Stimulated activated CD4-positive, alpha-beta T cell treated with anti-CD3 and anti-CD28 coated beads, TNF-alpha, amount 100 ng/mL, for 48 hours (primary cell): ENCODE data around the gene VWA8.

Experiments used
- DNase-seq, 3 donors: peaks; one replicate each; pipeline ENCODE4 v3.0.0-alpha.2; 2020; ENCODE audit warnings: low read depth in 3 of 3

VWA8 gene

DNA sequence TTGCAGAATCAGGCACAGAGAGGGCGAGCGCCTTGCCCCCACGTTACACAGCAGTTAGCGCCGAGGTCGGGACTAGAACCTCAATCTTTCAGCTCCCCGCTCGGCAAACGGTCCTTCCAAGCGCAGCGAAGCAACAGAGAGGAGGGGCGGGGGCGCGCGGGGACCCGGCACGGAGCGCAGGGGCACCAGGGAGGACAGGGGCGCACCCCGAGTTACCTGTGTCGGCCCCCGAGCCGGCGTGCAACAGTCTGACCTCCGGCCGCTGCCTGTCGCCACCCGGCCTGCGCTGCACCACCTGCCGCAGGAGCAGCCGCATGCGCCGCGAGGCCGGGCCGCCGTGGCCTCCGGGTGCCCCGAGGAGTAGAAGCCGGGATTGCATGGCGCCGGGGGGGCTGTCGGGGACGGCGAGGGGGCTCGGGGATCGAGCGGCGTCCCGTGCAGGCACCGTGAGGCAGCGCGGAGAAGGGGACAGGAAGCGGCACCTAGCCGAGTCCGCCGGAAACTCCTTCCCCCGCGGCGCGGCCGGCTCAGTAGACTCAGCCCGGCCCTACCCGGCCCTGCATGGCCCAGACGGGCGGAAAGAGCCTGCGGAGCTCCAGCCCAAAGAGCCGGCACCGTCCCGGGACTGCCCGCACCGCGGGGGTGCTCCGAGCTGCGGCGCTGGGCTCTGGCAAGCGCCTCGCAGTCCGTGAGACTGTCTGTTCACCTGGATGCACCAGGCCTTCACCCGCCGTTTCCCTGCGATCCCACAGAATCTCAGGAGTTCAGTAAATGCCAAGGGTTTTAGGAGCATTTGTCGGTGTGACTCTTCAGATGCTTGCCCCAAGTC lies at the start of gene VWA8:
TSS of gene VWA8 (minus strand) at position 473 of the 829 bp plus-strand sequence. CDS start at position 379, 94 bp downstream.
- DNase-seq = peak; percentile 66 to 81 (median 77)

DNA sequence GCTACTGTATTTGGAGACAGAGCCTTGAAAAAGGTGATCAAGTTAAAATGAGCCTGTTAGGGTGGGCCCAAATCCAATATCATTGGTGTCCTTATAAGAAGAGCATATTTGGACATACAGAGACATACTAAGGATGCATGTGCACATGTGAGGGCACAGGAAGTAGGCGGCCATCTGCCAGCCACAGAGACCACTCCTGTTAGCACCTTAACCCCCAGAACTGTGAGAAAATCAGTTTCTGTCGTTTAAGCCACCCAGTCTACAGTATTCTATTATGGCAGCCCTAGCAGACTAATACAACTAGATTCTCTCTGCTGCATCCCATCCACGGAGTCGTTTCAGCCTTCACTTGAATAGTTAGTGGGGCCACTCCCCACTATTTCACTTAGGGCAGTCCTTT lies 48.1 kb upstream of the VWA8 start:
- no peak for DNase-seq

DNA sequence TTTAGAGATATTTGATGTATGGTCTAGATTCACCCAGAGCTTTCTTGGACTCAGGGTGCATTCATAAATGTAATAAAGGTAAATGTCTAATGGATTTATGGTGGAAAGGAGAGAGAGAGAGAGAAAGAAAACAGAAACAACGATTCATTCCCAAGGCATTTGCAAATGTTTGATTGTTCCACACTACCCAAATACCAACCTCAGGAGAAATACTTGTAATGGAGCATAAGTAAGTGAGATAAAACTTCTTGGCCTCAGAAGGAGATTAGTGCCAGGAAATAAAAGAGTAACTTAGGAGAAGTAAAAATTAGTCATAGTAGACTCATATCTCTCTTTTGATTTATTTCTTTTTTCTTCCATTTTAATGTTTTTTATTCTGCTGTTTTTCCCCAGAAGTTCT lies 46.9 kb upstream of the VWA8 start:
- no peak for DNase-seq

DNA sequence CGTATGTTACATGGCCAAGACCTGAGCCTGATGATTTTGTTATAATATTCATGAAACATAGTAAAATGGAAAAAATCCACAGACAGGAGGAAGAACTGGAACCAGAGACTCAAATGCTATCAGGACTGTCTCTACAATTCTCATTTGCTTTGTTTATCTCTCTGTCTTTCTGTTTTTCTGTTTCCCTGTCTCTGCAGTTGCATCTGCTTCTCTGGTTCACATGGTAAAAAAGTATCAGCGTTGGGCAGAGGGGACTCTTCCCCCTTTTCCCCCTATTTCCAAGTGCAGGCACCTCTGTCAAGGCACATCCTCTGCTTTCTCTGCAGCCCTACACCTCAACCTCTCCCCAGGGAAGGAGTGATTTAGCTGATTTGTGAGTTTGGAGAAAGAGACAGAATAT lies 41.2 kb upstream of the VWA8 start:
- DNase-seq = no peak

DNA sequence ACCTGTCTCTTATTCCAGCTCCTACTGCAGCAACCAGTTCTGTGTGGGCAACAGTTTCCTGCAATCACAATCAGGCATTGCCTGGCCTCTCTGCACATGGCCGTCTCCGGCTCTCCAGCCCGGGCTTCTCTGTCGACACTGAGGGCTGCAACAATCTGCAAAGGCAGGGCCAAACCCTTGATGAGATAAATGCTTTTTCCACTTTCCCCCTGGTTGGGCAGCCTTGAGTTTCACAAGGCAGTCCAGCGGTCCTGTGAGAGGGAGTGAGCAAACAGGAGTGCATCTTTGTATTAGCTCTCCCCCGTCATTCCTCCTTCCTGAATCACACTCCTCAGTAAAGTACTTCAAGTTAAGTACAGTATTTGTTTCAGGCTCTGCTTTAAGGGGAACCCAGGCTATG lies 40.7 kb upstream of the VWA8 start:
- DNase-seq = no peak

DNA sequence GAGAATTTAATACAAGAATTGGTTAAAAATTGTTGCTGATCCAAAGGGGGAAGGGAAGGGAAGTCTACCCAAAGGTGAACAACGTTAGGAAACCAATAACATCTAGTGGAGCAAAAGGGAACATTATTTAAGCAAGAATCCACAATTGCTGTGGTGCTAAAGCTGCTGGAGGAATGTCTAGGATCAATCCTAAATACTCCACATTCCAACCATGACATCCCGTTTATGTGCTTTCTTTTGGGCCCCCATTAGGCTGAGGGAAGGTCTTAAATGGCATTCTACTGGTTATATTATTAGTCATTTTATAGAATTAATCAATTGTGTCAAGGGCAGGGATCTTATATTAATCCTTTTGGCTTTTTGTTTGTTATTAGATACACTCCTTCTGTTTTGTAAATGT lies 39.9 kb upstream of the VWA8 start:
- no peak for DNase-seq

DNA sequence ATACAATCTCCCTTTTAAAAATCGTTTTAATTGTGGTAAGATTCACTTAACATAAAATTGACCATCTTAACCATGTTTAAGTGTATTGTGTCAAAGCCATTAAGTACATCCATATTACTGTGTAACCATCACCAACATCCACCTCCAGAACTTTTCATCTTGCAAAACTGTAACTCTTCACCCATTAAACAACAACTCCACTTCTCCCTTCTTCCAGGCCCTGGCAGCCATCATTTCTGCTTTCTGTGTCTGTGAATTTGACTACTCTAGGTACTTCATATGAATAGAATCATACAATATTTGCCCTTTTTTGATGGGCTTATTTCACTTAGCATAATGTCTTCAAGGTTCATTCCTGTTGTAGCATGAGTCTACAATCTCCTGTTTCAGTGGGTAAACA lies 36.5 kb upstream of the VWA8 start:
- DNase-seq = no peak

DNA sequence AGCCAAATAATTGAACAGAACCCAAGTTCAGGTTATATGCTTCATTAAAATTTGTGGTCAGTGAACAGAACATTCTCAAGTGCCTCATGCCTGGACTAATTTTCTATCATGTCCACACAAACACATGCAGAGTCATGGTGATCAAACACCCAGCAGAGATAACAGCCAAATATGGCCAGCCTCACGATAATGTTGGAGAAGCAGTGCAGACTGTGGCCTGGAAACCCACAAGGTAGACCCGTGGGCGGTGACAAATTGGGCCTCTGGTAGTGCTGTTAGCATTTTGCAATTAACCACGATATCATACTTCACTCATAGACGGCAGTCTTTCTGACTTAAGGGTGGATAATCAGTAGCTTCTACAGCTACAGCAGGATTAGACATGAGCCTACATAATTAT lies 35.0 kb upstream of the VWA8 start:
- peak in 2 of 3 donors; percentile 29 to 31 for DNase-seq

DNA sequence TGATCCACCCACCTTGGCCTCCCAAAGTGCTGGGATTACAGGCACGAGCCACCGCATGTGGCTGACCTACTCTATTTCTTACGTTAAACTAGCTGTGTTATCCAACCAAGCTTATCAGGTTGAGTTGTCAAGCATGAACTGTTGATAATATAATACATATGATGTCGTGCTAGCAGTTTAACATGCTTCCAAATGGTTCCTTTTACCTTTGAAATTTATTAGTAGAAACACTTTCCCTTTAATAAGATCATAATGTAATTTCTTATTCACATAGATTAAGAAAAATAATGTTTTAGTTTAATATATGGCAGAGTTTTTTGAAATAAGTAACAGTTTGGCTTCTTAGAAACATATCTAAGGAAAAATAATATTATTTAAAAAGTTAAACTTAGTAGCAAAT lies 34.4 kb upstream of the VWA8 start:
- no peak for DNase-seq

DNA sequence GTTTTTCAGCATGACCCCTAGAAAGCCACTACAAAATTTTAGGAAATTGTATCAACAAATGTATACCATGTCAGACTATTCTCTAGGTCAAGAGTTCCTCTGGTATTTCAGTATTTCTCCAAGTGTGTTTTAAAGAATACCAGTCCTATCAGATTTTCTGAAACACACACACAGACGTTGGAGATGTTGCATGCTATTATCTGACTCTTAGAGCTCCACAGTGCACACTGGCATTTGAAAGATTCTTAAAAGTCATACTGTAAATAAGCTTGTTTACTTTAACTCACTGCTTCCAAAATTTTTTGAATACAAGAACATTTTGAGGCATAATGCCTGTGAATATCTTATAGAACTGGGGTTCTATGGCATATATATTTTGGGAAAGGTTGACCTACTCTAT lies 33.8 kb upstream of the VWA8 start:
- DNase-seq = no peak

DNA sequence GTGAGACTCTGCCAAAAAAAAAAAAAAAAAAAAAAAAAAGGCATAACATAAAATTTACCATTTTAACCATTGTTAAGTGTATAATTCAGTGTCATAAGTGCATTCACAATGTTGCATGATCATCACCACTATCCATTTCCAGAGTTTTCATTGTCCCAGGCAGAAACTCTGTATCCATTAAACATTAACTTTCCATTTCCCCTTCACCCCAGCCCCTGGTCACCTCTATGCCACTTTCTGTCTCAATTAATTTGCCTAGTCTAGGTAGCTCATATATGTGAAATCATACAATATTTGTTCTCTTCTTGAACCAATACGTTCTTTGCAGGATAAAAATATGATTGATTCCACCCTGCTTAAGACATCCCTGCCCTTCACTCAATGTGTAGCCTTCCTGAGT lies 31.0 kb upstream of the VWA8 start:
- DNase-seq = no peak

DNA sequence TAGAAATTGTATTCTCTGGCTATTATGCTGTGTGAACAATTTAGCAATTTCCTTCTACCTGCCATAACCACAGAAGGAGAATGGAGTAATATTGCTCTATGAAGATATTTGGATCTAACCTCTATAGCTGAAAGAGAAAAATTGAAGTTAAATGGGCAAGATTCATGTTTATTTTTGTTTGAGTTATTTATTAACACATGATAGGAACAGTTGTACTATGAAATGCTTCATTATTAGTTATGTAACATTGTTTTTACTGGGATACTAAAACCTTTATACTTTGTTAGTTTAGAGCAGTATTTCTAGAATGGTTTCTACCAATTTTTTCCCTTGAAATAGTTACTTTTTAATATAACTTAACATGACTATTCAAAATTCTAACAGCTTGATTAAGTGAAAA lies 27.3 kb upstream of the VWA8 start:
- no peak for DNase-seq

DNA sequence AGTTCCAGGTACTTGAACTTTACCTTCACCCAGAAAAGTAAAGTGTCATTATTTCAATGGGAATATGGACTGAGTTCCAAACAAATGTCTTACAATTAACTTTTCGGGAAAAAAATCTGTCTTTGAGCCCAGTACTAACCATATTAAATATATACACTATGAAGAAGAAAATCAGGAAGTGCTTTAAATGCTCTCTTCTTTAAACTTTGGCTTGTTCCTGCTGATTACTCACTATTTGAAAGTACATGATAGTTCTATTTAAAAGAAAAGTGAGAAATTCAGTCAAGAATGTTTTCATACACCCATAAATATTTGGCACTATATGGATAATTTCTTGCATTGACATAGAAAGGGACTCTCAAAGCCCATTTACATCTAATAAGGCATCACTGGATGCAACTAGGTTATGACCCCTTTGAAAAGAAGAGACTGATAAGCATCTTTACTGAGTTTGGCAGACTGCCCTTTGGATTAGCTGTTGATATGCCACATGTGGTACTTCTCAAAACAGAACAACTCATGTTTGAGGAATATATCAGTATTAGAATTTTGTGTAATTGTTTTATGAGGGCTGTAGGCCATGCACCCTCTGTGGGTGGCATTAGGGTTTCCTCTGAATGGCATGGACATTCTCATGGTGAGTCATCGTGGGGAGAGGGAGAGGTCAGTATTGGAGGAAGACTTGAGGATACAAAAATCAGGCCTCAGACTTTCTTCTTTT lies 25.0 kb upstream of the VWA8 start:
- no peak for DNase-seq

DNA sequence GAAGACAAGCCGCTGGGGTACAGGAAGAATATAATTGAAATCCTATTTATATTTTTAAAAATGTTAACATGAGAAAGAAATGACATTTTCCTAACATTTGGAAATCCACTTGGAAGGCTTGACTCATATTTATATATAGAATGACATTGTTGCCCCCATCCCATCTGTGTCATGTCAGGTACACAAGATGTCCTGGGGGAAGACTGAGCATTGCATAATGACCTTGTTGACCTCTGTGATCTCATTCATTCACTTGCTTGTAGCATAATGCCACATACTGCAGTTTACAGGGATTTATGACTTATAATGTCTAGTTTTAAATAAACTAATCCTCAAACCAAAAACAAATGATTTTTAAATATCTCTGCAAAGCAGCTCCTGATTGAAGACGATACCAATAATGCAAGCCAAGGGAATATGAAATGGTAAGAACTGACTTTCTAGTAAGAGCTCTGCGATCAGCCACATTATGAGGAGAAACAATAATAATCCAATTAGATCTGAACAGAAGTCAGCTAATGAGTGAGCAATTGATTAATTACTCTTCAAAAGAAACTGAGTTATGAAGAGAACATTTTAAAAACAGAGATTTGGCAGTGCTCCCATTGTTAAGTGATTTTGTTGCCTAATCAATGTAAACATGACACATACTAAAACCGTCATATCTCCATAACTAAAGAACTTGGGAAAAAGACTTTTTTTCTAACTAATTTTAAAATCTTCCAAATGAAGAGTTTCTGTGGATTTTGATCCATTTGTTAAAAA lies 21.2 kb upstream of the VWA8 start:
- DNase-seq = no peak

DNA sequence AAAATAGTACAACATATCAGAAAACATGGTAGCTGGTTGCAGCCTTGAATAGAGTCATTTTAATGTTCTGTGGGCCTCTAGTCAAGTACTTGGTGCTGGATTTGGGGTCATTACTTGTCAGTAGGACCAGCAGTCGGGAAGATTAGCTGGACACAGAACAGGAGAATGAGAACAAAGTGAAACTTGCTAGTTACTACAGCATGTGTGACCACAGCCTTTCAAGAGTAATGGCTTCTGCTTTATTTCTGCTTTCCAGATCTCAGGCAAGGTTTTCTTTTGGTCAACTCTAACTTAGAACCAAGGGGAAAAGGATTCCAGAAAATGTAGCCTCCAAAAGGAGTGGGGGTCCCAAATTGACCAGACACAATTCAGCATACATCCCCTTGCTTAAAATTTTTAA lies 17.1 kb upstream of the VWA8 start:
- DNase-seq = no peak

DNA sequence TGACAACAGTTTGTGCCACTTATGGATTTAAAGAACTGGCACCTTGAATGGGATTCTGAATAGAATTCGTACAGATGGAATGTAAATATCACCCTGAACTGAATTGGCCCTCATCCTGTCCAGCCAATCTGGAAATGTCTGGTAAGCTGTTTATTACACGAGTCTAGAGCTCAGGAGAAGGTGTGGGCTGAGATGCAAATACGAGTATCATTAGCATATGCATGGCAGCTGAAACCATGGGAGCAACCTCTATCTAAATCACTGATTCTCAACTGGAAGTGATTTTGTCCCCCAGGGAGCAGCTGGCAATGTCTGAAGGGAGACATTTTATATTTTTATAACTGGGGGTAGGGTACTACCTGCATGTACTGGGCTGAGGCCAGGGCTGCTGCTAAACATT lies 15.6 kb upstream of the VWA8 start:
- no peak for DNase-seq

DNA sequence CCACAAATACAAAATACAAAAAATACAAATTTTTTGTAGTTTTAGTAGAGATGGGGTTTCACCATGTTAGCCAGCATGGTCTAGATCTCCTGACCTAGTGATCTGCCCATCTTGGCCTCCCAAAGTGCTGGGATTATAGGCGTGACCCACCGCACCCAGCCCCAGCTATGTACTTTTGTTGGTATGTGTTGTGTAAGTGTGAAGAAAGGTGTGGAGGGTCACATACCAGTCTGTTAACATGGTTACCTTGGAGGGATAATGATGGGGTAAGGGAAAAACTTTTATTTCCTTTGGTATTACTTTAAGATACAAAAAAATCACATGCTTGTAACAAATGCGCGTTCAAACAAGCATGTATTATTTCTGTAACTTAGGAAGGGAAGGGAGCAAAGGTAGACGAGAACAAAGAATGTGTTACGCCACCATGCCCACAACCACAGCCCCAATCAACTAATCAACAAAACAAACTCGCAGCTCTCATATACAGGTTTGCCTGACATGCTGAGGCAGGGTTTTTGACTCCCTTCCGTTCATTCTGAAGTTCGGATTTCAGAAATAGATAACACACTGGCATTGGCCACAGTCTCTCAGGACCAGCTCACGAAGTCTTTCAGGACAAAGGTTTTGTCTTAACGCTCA lies 13.5 kb upstream of the VWA8 start:
- DNase-seq = no peak

DNA sequence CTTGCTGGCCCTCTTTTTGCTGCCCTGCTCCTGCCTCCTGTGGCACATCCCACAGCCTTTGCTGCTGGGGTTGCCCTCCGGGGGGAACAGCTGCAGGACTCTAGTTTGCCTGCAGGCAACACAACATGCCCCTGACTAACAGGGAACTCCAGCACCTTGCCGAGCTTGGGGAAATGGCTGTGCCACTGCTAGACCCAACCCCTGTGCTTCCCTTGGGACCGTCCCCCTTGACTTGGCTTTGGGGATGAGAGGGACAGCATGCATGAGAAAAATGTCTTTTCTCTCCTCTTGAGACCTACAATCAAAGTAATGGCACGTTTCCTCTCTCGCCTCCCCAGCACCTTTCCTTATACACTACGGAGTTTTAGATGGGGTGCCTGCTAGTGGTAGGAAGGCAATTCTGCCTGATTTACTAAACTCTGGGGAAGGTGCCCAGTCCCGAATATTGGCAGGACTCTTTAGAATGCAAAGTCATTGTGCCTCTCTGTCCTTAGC lies 12.4 kb upstream of the VWA8 start:
- no peak for DNase-seq

DNA sequence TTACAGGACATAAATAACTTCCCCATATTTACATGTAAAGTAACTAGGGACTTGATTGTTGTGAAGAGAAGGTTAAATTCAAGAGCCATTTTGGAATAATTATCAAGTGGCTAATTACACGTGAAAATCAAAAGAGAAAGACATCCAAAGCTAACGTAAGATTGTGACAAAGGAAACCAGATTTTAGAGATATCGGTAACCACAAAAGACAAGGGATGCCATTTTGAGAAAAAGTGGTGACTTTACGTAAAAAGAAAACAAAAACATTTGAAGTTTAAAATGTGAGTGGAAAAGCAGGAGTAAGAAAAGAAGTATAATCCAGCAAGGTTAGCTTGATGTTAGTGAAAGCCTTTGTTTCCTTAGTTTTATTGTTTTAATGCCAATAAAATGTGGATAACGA lies 10.9 kb upstream of the VWA8 start:
- DNase-seq = no peak

DNA sequence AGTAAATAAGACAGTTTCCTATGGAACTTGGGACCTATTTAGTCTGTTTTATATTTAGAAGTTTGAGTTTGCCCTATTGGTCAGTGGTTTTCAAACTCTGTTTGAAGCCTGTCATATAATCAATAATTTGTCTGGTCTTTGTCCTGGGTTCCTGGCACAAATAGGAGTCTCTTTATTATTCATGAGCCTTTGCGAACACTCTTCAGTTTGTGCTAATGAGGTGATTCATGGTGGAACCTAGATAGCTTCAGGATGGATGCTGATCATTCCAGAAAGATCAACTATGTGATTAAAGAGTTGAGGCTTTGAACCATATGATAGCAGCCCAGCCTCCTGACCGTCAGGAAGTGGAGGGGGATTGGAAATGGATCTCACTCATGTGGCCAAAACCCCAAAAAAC lies 10.0 kb upstream of the VWA8 start:
- DNase-seq = no peak

DNA sequence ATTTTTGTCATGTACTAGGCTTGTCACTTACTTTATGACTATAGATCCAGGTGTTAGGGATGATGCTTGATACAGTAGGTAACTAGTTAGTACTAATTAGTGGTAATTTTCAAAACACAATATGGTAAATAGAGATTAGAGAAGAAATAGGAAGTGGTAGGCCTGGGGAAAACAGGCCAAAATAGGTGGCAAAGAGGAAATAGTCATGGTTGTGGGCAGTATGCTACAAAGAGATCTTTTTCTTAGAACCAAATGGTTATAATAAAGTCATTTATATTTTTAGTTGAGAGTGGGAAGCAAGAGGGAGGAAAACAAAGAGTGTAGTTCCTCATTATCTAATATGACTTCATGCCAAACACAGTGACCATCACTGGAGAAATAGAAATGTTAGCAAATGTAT lies 9.1 kb upstream of the VWA8 start:
- no peak for DNase-seq

DNA sequence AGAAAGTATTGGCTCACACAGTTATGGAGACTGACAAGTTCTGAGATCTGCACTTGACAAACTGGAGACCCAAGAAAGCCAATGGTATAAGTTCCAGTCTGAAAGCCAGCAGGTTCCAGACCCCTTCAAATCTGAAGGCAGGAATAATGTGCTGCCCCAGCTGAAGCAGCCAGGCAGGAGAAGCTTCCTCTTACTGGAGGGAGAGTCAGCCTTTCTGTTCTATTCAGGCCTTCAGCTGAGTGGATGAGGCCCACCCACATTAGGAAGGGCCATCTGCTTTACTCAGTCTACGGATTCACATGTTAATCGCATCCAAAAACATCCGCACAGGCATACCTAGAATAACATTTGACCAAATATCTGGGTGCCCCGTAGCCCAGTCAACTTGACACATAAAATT lies 8.2 kb upstream of the VWA8 start:
- no peak for DNase-seq
